KOPT-K1 (cell line): ENCODE measurements around the gene GRIA1.

ENCODE experiments used
- H3K27ac ChIP-seq: fragments of 200-600 bp; sonication (generic); 2 replicates; pipeline ENCODE4 v1.5.1; 2016; ENCODE audit warnings: antibody characterized with exemption, mild to moderate bottlenecking, low read depth, low read length; ENCODE audit not compliant: poor library complexity, severe bottlenecking
- H3K36me3 ChIP-seq: fragments of 200-600 bp; sonication (generic); 2 replicates; pipeline ENCODE4 v1.5.1; 2017; ENCODE audit warnings: antibody characterized with exemption, mild to moderate bottlenecking, low read length, moderate library complexity; ENCODE audit not compliant: insufficient read depth
- H3K9me3 ChIP-seq: fragments of 200-600 bp; sonication (generic); 2 replicates; pipeline ENCODE4 v1.5.1; 2017; ENCODE audit warnings: antibody characterized with exemption, low read length, mild to moderate bottlenecking; ENCODE audit not compliant: insufficient read depth, poor library complexity, severe bottlenecking

GRIA1 gene

GRCh38 chr5:153520137-153520536, 29.7 kb downstream of the GRIA1 start:
- H3K9me3 ChIP-seq: no peaks in the 10 kb centered on the region
- no peak overlapping the region for H3K27ac ChIP-seq
- no peaks in the 10 kb centered on the region for H3K36me3 ChIP-seq

DNA sequence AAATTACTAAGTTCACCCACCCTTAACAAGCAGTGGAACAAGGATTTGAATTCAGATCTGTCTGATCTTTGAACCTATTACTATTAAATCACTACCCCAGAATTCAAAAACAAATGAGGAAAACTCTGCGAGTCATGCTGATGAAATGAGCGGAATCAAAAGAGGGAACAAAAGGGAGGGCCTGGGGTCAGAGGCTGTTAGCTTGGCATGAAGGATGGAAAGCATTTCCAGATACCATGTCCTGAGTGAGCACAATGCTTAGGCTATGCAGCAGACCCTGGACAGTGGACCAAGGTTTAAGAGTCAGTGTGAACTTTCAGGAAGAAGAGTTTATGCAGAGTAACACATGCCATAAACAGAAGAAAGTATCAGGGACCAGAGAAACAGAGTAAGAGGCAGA, 30.5 kb downstream of the GRIA1 start:
- Histone ChIP-seq H3K27ac (no peak overlapping the region), H3K9me3 (no peaks in the 10 kb centered on the region), H3K36me3 (no peaks in the 10 kb centered on the region)

DNA sequence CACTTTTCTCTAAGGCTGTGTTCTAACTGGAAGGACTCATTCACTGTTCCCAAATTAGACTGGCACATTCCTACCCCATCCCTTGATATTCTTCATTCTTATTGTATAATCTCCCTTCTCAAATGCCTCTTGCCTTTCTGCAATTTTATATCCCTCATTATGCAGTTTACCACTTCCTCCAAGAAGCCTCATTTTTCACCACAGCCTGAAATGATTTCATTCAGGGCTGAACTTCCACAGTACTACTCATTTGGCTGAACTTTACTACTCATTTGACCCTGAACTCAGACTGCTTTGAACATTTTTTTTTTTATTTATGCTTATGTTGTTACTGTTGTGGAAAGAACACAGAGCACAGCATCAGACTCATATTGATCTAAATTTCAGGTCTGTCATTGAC, 32.7 kb downstream of the GRIA1 start:
- no peaks in the 10 kb centered on the region for H3K36me3 ChIP-seq
- no peak overlapping the region for H3K27ac ChIP-seq
- no peaks in the 10 kb centered on the region for H3K9me3 ChIP-seq

GRCh38 chr5:153523831-153524230, 33.4 kb downstream of the GRIA1 start:
- H3K9me3 ChIP-seq: no peaks in the 10 kb centered on the region
- H3K36me3 ChIP-seq: no peaks in the 10 kb centered on the region
- H3K27ac ChIP-seq: no peak overlapping the region

GRCh38 chr5:153525536-153525935, 35.1 kb downstream of the GRIA1 start:
- Histone ChIP-seq H3K36me3 (no peaks in the 10 kb centered on the region), H3K27ac (no peak overlapping the region), H3K9me3 (no peaks in the 10 kb centered on the region)

DNA sequence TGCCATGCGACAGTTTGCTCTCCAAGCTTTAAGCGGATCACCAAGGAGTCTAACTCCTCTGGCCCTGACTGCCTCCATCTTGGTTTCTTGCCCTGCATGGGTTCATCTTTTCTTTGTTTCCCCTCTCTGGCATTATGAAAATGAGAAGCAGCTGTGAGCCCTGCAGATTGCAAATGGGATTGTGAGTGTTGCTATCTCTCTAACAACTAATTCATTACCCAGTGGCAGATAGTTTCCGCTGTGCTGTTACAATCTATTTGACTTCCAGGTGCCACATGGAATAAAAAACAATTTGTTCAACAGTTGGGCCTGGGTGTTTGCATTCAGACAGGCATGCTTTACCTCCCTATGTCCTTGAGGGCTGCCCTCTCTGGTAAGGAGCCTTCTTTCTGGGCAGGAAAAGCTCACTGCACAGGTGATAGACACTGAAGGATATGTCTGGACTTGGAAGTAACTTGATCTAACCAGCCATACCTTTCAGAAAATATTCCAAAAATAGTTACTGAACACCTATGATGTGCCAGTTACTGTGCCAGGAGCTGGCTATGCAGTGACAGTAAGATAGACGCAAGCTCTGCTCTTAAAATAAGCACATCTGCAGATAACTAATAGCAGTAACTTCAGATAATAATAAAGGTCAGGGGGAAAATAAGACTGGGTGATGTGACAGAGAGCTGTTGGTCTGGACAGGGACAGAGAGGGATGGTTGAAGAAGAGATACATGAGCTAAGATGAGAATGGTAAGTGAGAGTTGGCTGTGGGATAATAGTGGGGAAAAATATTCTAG, 40.1 kb downstream of the GRIA1 start:
- no peaks in the 10 kb centered on the region for H3K9me3 ChIP-seq
- no peak overlapping the region for H3K27ac ChIP-seq
- no peaks in the 10 kb centered on the region for H3K36me3 ChIP-seq

DNA sequence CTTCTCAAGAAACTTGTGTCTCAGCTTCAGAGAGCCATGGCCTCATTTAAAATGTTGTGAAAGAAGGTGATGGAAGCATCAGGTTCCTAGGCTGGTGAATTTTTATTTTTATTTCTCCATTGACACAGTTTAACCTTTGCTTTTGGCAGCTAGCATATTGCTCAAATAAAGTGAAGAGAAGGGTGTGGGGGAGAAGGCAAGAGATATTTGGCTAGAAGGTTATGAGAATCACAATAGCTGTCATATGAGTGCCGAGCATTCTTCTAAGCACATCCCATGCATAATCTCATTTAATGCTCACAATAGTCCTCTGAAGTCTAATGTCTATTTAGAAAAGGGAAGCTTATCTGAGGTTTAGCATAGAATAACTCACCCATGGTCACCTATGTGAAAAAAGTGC, 43.1 kb downstream of the GRIA1 start:
- no peaks in the 10 kb centered on the region for H3K9me3 ChIP-seq
- H3K36me3 ChIP-seq: no peaks in the 10 kb centered on the region
- no peak overlapping the region for H3K27ac ChIP-seq

DNA sequence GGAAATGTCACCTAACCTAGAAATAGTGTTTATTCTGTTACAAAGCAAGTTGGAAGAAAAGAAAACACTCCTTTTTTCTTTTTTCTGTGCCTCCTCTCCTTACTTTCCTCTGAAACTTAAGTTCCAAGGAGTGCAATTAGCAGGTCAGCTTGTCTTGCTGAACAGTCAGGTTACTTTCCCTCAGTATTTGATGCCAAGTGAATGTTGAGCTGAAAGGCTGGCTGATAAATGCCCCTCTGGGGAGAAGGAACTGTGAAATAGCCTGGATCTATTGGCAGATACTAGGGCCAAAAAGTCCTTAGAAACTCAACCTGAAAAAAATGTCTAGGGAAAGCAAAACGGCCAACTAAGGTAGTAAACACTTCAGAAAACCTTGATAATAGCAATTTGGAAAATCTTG, 43.6 kb downstream of the GRIA1 start:
- H3K36me3 ChIP-seq: no peaks in the 10 kb centered on the region
- no peak overlapping the region for H3K27ac ChIP-seq
- H3K9me3 ChIP-seq: no peaks in the 10 kb centered on the region

- no peaks in the 10 kb centered on the region for H3K36me3 ChIP-seq
- H3K27ac ChIP-seq: no peak overlapping the region
- H3K9me3 ChIP-seq: no peaks in the 10 kb centered on the region
Measured at GRCh38 chr5:153537207-153537606, 46.7 kb downstream of the GRIA1 start.

DNA sequence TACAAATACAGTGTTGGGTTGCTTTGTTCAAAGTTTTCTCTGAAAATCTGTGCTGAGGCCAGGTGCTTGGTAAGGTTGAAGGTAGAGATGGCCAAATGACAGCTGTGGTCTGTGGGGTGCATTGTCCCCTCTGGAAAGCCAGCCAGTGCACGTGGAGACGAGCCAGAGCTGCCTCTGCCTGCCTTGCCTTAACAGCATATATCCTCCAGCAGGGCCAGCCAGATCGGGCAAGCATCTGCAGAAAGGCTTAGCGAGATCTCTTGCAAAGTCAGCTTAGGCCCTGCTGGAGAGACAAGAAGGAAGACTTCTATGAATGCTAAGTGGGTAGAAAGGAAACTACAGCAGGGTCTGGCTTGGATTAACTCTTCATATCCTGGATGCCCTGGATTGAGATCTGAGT, 49.5 kb downstream of the GRIA1 start:
- Histone ChIP-seq H3K27ac (no peak overlapping the region), H3K9me3 (no peaks in the 10 kb centered on the region), H3K36me3 (no peaks in the 10 kb centered on the region)

DNA sequence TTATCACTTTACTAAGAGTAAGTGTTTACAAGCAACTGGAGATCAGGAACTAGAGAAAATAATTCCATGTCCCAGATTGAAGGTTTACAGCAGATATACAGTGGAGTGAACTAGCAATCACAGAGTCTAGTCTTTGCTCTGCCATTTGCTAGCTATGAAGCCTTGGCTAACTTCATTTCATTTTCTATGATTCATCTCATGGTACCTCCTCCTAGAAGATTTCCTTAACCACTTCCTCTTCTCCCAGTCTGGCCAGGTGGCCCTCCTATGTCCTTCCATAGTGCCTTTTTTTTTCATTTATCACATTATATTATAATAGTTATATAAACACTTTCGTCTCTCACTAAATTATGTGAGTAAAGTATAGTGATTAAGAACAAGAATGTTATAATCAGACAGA, 52.1 kb downstream of the GRIA1 start:
- no peaks in the 10 kb centered on the region for H3K9me3 ChIP-seq
- no peaks in the 10 kb centered on the region for H3K36me3 ChIP-seq
- H3K27ac ChIP-seq: no peak overlapping the region

GRCh38 chr5:153543288-153543687, 52.8 kb downstream of the GRIA1 start:
- Histone ChIP-seq H3K9me3 (no peaks in the 10 kb centered on the region), H3K36me3 (no peaks in the 10 kb centered on the region), H3K27ac (no peak overlapping the region)

- no peaks in the 10 kb centered on the region for H3K9me3 ChIP-seq
- H3K36me3 ChIP-seq: no peaks in the 10 kb centered on the region
- no peak overlapping the region for H3K27ac ChIP-seq
Measured at GRCh38 chr5:153543959-153544470, 53.5 kb downstream of the GRIA1 start.

DNA sequence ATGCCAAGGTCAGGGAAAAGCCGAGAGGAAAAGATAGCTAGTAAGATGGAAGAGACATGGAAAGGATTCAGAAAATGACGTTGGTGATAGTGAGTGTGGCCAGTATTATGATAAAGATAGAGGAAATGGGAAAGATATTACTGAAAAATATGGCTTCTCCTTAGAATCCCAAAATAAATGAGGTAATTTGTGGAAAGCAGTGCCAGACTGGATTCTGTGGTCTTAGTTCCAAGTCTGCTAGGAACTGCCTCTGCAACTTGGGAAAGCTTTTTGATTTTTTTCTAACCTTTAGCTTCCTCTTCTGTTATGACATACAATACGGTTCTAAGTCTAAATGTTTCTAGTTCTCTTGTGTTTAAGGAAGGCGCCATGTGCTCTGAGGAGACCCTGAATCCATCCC, 54.2 kb downstream of the GRIA1 start:
- Histone ChIP-seq H3K27ac (no peak overlapping the region), H3K9me3 (no peaks in the 10 kb centered on the region), H3K36me3 (no peaks in the 10 kb centered on the region)

- Histone ChIP-seq H3K27ac (no peak overlapping the region), H3K9me3 (no peaks in the 10 kb centered on the region), H3K36me3 (no peaks in the 10 kb centered on the region)
Measured at GRCh38 chr5:153546566-153546965, 56.1 kb downstream of the GRIA1 start.

DNA sequence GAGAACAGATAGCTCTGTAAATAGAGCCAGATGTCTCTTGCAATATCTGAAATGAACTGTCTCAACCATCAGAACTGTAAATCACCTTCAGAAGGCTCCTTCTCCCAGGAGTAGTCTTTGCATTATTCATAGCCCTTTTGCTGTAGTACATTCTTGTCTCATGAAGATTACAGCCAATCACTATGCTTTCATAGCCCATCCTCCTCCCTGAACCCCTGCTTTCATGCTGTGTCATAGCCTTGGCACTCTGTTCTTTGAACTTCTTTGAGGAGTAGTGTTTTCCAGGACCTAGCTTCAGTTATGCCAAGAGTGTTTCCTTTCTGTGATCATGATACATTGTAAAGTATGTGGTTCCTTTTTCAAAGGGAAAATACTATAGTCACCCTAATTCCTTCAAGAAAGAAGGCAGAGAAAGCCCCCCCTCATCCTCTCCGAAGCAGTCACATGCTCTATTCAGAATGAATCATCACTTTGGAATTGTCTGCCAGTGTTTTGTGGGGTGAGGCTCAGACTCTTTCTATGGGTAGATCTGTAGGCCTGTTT, 61.1 kb downstream of the GRIA1 start:
- Histone ChIP-seq H3K27ac (no peak overlapping the region), H3K36me3 (no peaks in the 10 kb centered on the region), H3K9me3 (no peaks in the 10 kb centered on the region)
